Measurements from ENCODE around the gene OLFM4. TPM values are rescaled to one million over a fixed set of nuclear protein-coding genes. Genes with fewer than 3 reads are reported as not detected.

Gene OLFM4
- total and polyA plus RNA-seq, 2 donors (not counting 3 experiments of a cell fraction or from before 2014, with no cell fraction given) = not detected

DNA sequence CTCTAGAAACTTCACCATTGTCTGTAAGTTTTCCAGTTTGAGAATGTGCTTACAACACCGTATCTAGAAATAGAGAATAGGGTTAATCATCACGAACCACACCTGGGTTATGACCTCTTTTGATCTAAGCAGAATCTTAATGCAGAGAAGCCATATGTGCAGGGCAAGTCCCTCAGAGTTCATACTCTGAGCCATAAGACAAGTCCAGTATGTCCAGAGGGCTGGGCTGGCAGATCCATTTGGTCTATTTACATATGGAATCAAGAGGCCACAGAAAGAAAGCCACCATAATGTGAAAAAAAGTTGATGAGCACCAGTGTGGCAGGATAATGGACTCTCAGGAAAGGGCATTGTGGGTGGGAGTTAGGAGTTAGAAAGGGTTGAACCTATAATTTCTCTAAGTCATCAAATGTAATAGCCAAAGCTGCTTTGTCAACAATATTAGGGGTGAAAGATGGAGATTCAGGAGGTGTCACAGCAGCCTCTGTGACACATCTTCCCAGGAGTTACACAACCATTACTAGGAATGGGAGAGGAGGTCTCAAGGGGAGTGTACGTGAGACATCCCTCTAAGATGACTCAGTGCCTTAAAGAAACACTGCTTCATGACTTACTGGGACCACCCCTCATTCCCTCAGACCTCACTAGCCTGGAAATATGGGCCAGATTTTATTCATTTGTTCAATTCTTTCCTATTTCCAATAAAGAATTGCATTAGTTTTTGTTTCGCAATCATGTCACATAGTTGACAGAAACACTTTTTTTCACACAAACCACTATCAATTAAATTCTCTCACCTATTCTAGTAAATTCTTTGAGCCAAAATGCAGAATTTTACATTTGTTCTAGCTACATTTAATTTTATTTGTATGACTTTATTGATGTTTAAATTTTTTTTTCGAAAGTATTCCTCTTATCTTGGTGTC, 30.4 kb upstream of the OLFM4 start:
- no peaks in the 10 kb centered on the region for H4K20me1 ChIP-seq (replicated peaks; ENCODE audit: control insufficient read depth, extremely low read depth, insufficient read depth, low read length)
- CTCF ChIA-PET = interaction anchor here (0.9 kb wide), 1 partner anchor 30 kb away, joined by 3 read pairs; no protein-coding TSS in a partner anchor
- dilution Hi-C loops (cut with MboI; ENCODE audit: extremely low pct_ligation_motif_present, low sequenced_read_pairs) = no loop called here

More for the DNA sequence above, 30.4 kb upstream of the OLFM4 start:
- Histone ChIP-seq H3K9ac (replicated peaks; ENCODE audit: extremely low read depth, insufficient read depth, low read length) (no peak overlapping the region), H3K27me3 (ENCODE audit: control insufficient read depth in 2 of 2, insufficient read depth in 2 of 2, low read length in 2 of 2) (no peaks in the 10 kb centered on the region), H2AFZ (ENCODE audit: low read depth, low read length) (no peak overlapping the region), H3K79me2 (ENCODE audit: control insufficient read depth, insufficient read depth, low read length) (no peaks in the 10 kb centered on the region), H3K9me3 (replicated peaks; ENCODE audit: control insufficient read depth, insufficient read depth, low read length) (peaks cover 3% of the 10 kb centered on the region), H3K27ac (ENCODE audit: insufficient read depth, low read depth, low read length) (no peak overlapping the region), H3K4me2 (ENCODE audit: insufficient read depth, low read length) (no peak overlapping the region), H3K4me3 (replicated peaks in 1 of 3; ENCODE audit: insufficient read depth in 1 of 3, low read depth in 1 of 3, low read length in 3 of 3) (no peak overlapping the region), H3K9me1 (replicated peaks; ENCODE audit: control insufficient read depth, extremely low read depth, insufficient read depth, low read length) (no peaks in the 10 kb centered on the region), H3K36me3 (ENCODE audit: control insufficient read depth in 2 of 2, extremely low read depth in 1 of 2, insufficient read depth in 2 of 2, low read length in 2 of 2) (no peaks in the 10 kb centered on the region), H3K4me1 (ENCODE audit: control insufficient read depth, extremely low read depth, insufficient read depth, low read length) (no peaks in the 10 kb centered on the region)
- BruUV-seq (replicated peaks) = no TSS peak
- no peak for TF ChIP-seq GATA2 (IDR thresholded peaks at IDR 0.05; ENCODE audit: insufficient read depth, insufficient read length, low read depth, low read length)
- TF ChIP-seq MYC (IDR thresholded peaks at IDR 0.05; ENCODE audit: low read depth, low read length) = no peak
- TF ChIP-seq MAX (IDR thresholded peaks at IDR 0.05; ENCODE audit: insufficient read depth, insufficient read length) = no peak
- TF ChIP-seq, protein P1, sequence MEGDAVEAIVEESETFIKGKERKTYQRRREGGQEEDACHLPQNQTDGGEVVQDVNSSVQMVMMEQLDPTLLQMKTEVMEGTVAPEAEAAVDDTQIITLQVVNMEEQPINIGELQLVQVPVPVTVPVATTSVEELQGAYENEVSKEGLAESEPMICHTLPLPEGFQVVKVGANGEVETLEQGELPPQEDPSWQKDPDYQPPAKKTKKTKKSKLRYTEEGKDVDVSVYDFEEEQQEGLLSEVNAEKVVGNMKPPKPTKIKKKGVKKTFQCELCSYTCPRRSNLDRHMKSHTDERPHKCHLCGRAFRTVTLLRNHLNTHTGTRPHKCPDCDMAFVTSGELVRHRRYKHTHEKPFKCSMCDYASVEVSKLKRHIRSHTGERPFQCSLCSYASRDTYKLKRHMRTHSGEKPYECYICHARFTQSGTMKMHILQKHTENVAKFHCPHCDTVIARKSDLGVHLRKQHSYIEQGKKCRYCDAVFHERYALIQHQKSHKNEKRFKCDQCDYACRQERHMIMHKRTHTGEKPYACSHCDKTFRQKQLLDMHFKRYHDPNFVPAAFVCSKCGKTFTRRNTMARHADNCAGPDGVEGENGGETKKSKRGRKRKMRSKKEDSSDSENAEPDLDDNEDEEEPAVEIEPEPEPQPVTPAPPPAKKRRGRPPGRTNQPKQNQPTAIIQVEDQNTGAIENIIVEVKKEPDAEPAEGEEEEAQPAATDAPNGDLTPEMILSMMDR (IDR thresholded peaks at IDR 0.05; ENCODE audit: extremely low read depth in 1 of 2, insufficient read depth in 1 of 2, low read depth in 1 of 2, low read length in 2 of 2) = no peak
- TF ChIP-seq FOS (IDR thresholded peaks at IDR 0.05; ENCODE audit: borderline replicate concordance, insufficient read depth, low read length) = no peak
- no peak for TF ChIP-seq JUN (IDR thresholded peaks at IDR 0.05; ENCODE audit: borderline replicate concordance, insufficient read depth, insufficient read length, low read depth)
- no peak for TF ChIP-seq POLR2AphosphoS5 (IDR thresholded peaks at IDR 0.05; ENCODE audit: insufficient read depth, low read depth, low read length)
- TF ChIP-seq EZH2 (IDR thresholded peaks at IDR 0.05; ENCODE audit: borderline replicate concordance, low read depth, low read length, severe bottlenecking) = no peak
- TF ChIP-seq POLR2A (IDR thresholded peaks at IDR 0.05; ENCODE audit: low read depth, low read length) = no peak
- FAIRE-seq = no peak
- POLR2A ChIA-PET = no interaction called here
- intact Hi-C loops (cut with micrococcal nuclease) = no loop called here
- no peak for DNase-seq (ENCODE audit: low read depth, low spot score)

All from endothelial cell of umbilical vein (primary cell).